ENCODE data around the gene UTS2B.

The UTS2B gene

GRCh38 chr3:191313296-191313695, 17.0 kb downstream of the UTS2B start:
- intact Hi-C loops (cut with DNase I; ENCODE audit: low total_unique reads) = no loop called here
- TF ChIP-seq CTCF (IDR thresholded peaks at IDR 0.05) = no peak
- Histone ChIP-seq H3K9me3 (no peaks in the 10 kb centered on the region), H3K36me3 (no peaks in the 10 kb centered on the region), H3K27me3 (no peaks in the 10 kb centered on the region), H3K27ac (no peak overlapping the region), H3K4me3 (no peak overlapping the region), H3K4me1 (no peaks in the 10 kb centered on the region)
- DNase-seq = no peak

GRCh38 chr3:191307341-191307740, 23.0 kb downstream of the UTS2B start:
- Histone ChIP-seq H3K4me3 (no peak overlapping the region), H3K4me1 (no peaks in the 10 kb centered on the region), H3K27ac (no peak overlapping the region), H3K9me3 (no peaks in the 10 kb centered on the region), H3K27me3 (no peaks in the 10 kb centered on the region), H3K36me3 (no peaks in the 10 kb centered on the region)
- no peak for TF ChIP-seq CTCF (IDR thresholded peaks at IDR 0.05)
- intact Hi-C loops (cut with DNase I; ENCODE audit: low total_unique reads) = no loop called here
- no peak for DNase-seq

GRCh38 chr3:191306428-191306827, 23.9 kb downstream of the UTS2B start:
- no peaks in the 10 kb centered on the region for H3K27me3 ChIP-seq
- no peak for DNase-seq
- intact Hi-C loops (cut with DNase I; ENCODE audit: low total_unique reads) = no loop called here
- no peaks in the 10 kb centered on the region for H3K4me1 ChIP-seq
- no peaks in the 10 kb centered on the region for H3K36me3 ChIP-seq
- no peaks in the 10 kb centered on the region for H3K9me3 ChIP-seq
- TF ChIP-seq CTCF (IDR thresholded peaks at IDR 0.05) = no peak
- H3K27ac ChIP-seq = no peak overlapping the region
- no peak overlapping the region for H3K4me3 ChIP-seq

GRCh38 chr3:191303596-191303995, 26.7 kb downstream of the UTS2B start:
- no peaks in the 10 kb centered on the region for H3K36me3 ChIP-seq
- H3K4me1 ChIP-seq = no peaks in the 10 kb centered on the region
- no peak overlapping the region for H3K27ac ChIP-seq
- no peak overlapping the region for H3K4me3 ChIP-seq
- intact Hi-C loops (cut with DNase I; ENCODE audit: low total_unique reads) = no loop called here
- H3K27me3 ChIP-seq = no peaks in the 10 kb centered on the region
- DNase-seq = no peak
- no peak for TF ChIP-seq CTCF (IDR thresholded peaks at IDR 0.05)
- no peaks in the 10 kb centered on the region for H3K9me3 ChIP-seq

- no peaks in the 10 kb centered on the region for H3K27me3 ChIP-seq
- H3K4me1 ChIP-seq = no peaks in the 10 kb centered on the region
- TF ChIP-seq CTCF (IDR thresholded peaks at IDR 0.05) = no peak
- DNase-seq = no peak
- H3K9me3 ChIP-seq = no peaks in the 10 kb centered on the region
- H3K4me3 ChIP-seq = no peak overlapping the region
- intact Hi-C loops (cut with DNase I; ENCODE audit: low total_unique reads) = no loop called here
- H3K27ac ChIP-seq = no peak overlapping the region
- no peaks in the 10 kb centered on the region for H3K36me3 ChIP-seq
Observed at GRCh38 chr3:191302451-191302850, 27.9 kb downstream of the UTS2B start.

GRCh38 chr3:191301782-191302411, 28.4 kb downstream of the UTS2B start:
- Histone ChIP-seq H3K27me3 (no peaks in the 10 kb centered on the region), H3K36me3 (no peaks in the 10 kb centered on the region), H3K27ac (no peak overlapping the region), H3K4me1 (no peaks in the 10 kb centered on the region), H3K4me3 (no peak overlapping the region), H3K9me3 (no peaks in the 10 kb centered on the region)
- no peak for TF ChIP-seq CTCF (IDR thresholded peaks at IDR 0.05)
- DNase-seq = no peak
- intact Hi-C loops (cut with DNase I; ENCODE audit: low total_unique reads) = no loop called here

Measured in tibial artery (tissue), 4 donors.